ENCODE results near the gene SGSM1. TPM values are rescaled to one million over a fixed set of nuclear protein-coding genes. Genes with fewer than 3 reads are reported as not detected.

Gene SGSM1
- total RNA-seq, 1 experiment from 2014 or later = 4.1 TPM

DNA sequence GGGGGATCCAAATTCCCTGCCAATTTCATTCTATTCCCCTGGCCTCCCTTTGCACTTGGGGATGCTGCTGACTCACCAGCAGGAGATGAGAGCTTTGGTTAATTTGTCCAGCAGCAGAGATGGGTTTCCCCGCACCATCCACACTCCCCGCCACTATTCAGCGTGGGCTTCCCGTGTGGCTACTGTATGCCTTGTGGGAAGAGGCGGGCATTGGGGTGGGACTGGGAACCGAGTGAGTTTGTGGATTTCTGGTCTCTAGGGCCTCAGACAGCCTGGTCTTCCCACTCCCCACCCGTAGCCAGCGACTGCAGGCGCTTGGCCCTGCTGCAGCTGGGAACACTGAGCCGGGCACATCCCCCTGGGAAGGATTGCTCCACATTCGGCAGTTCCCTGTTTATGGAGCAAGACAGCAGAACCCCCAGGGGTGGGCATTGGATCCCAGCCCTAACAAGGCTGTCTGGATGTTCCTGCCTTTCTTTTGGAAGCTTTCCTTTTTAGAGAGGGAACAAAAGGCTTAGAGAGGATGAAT, 169.9 kb downstream of the SGSM1 start (continued):
- TF ChIP-seq ATF2 (CRISPR knock-in tag; IDR thresholded peaks at IDR 0.05; ENCODE audit: borderline replicate concordance, low read depth) (no peak), ZNF317 (CRISPR knock-in tag; IDR thresholded peaks at IDR 0.05; ENCODE audit: borderline replicate concordance, low read depth) (no peak), SMAD4 (CRISPR knock-in tag; IDR thresholded peaks at IDR 0.05) (no peak), AR (CRISPR knock-in tag; IDR thresholded peaks at IDR 0.05) (no peak), ESRRA (CRISPR knock-in tag; IDR thresholded peaks at IDR 0.05; ENCODE audit: borderline replicate concordance) (no peak), GTF2I (CRISPR knock-in tag; conservative IDR thresholded peaks at IDR 0.05) (no peak), ZNF423 (CRISPR knock-in tag; IDR thresholded peaks at IDR 0.05) (no peak), ZNF263 (CRISPR knock-in tag; IDR thresholded peaks at IDR 0.05; ENCODE audit: low read depth) (no peak)
- TF ChIP-seq, protein P1, sequence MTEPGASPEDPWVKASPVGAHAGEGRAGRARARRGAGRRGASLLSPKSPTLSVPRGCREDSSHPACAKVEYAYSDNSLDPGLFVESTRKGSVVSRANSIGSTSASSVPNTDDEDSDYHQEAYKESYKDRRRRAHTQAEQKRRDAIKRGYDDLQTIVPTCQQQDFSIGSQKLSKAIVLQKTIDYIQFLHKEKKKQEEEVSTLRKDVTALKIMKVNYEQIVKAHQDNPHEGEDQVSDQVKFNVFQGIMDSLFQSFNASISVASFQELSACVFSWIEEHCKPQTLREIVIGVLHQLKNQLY (CRISPR knock-in tag; IDR thresholded peaks at IDR 0.05) = no peak

- Mint-ChIP-seq H3K9me3 (no peaks in the 10 kb centered on the region), H3K4me3 (no peak overlapping the region), H3K27ac (peak overlapping the region; percentile 80), H3K4me1 (peaks cover 38% of the 10 kb centered on the region), H3K36me3 (no peaks in the 10 kb centered on the region; the same call in 1 of the 2 replicates), H3K27me3 (ENCODE audit: low read depth) (no peaks in the 10 kb centered on the region)
- no peak for ATAC-seq
- ChIA-PET POLR2A (no interaction called here), CTCF (interaction anchor here (0.7 to 2.2 kb wide), 4 partner anchors 13 to 81 kb away, joined by 3 to 6 read pairs (median 4); no protein-coding TSS in a partner anchor)
- no peak for DNase-seq (ENCODE audit: low spot score)
- peak; percentile 60; the same call in 1 of the 2 replicates for TF ChIP-seq ZNF423 (CRISPR knock-in tag; IDR thresholded peaks at IDR 0.05)
- TF ChIP-seq, protein P2, sequence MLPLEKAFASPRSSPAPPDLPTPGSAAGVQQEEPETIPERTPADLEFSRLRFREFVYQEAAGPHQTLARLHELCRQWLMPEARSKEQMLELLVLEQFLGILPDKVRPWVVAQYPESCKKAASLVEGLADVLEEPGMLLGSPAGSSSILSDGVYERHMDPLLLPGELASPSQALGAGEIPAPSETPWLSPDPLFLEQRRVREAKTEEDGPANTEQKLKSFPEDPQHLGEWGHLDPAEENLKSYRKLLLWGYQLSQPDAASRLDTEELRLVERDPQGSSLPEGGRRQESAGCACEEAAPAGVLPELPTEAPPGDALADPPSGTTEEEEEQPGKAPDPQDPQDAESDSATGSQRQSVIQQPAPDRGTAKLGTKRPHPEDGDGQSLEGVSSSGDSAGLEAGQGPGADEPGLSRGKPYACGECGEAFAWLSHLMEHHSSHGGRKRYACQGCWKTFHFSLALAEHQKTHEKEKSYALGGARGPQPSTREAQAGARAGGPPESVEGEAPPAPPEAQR (CRISPR knock-in tag; IDR thresholded peaks at IDR 0.05) = no peak
- TF ChIP-seq, protein P3, sequence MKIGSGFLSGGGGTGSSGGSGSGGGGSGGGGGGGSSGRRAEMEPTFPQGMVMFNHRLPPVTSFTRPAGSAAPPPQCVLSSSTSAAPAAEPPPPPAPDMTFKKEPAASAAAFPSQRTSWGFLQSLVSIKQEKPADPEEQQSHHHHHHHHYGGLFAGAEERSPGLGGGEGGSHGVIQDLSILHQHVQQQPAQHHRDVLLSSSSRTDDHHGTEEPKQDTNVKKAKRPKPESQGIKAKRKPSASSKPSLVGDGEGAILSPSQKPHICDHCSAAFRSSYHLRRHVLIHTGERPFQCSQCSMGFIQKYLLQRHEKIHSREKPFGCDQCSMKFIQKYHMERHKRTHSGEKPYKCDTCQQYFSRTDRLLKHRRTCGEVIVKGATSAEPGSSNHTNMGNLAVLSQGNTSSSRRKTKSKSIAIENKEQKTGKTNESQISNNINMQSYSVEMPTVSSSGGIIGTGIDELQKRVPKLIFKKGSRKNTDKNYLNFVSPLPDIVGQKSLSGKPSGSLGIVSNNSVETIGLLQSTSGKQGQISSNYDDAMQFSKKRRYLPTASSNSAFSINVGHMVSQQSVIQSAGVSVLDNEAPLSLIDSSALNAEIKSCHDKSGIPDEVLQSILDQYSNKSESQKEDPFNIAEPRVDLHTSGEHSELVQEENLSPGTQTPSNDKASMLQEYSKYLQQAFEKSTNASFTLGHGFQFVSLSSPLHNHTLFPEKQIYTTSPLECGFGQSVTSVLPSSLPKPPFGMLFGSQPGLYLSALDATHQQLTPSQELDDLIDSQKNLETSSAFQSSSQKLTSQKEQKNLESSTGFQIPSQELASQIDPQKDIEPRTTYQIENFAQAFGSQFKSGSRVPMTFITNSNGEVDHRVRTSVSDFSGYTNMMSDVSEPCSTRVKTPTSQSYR (CRISPR knock-in tag; IDR thresholded peaks at IDR 0.05) = no peak
These were observed 170.6 kb downstream of the SGSM1 start for GRCh38 chr22:24976442-24977218.

Other genes with a start within 250 kb of the SGSM1 start
- gene LRRC75B, start 213.1 kb upstream of the SGSM1 start, total RNA-seq (2021) = 17.3 to 19.2 TPM (median 17.6 TPM) in 3 replicates
- 33.7 to 41.3 TPM (median 38.8 TPM) in 3 replicates for gene GGT1, start 203.0 kb upstream of the SGSM1 start, total RNA-seq (2021)
- gene PIWIL3, start 31.5 kb upstream of the SGSM1 start, total RNA-seq (2021) = 0.18 to 0.55 TPM (median 0.32 TPM) in 3 replicates
- gene LHFPL7, start 140.5 kb downstream of the SGSM1 start, total RNA-seq (2021) = not detected in 3 replicates
- 22.0 to 26.0 TPM (median 24.0 TPM) in 3 replicates for gene KIAA1671, start 146.5 kb downstream of the SGSM1 start, total RNA-seq (2021)